ENCODE data around the gene NRCAM. TPM values are rescaled to one million over a fixed set of nuclear protein-coding genes. Genes with fewer than 3 reads are reported as not detected.
A peak's percentile ranks its signal among the peaks of the same experiment; 100 is the strongest.

NRCAM gene
- total and polyA plus RNA-seq, 2 of the 8 experiments (the other 6 are each of a cell fraction or from before 2014, with no cell fraction given): 2.7 to 3.8 TPM

DNA sequence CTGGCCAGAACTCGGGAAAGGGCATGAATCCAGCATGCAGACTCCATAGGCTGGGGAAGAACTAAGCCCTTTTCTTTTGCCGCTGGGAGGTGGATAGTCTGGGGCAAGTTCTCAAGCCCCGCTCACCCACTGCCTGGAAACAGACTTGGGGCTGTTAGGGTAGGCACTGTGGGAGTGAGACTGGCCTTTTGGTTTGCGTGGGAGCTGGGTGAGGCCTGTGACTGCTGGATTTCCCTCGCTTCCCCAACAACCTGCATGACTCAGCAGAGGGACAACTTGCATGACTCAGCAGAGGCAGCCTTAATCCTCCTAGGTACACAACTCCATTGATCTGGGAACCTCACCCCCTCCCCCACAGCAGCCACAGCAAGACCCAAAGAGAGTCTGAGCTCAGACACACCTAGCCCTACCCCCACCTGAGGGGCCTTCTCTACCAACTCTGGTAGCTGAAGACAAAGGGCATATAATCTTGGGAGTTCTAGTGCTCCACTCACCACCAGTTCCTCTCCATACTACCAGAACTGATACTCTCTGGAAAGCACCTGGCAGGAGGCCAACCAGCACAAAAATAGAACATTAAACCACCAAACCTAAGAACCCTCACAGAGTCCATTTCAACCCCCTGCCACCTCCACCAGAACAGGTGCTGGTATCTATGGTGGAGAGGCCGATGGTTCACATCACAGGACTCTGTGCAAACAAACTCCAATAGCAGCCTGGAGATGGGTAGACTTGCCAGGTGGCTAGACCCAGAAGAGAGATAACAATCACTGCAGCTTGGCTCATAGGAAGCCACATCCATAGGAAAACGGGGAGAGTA, 244.6 kb downstream of the NRCAM start:
- no peak overlapping the region for H3K23ac ChIP-seq (ENCODE audit: insufficient read length)
- H3K27ac ChIP-seq (ENCODE audit: low read depth, low read length): no peak overlapping the region
- H3K9ac ChIP-seq (replicated peaks in 1 of 4; ENCODE audit: extremely low read depth in 1 of 4, low read depth in 3 of 4, low read length in 3 of 4): no peak overlapping the region
- no peaks in the 10 kb centered on the region for H3K36me3 ChIP-seq (ENCODE audit: control insufficient read depth in 2 of 4, insufficient read depth in 4 of 4, low read length in 3 of 4)
- H3K27me3 ChIP-seq (replicated peaks in 1 of 4; ENCODE audit: control insufficient read depth in 3 of 4, extremely low read depth in 1 of 4, insufficient read depth in 3 of 4, low read length in 3 of 4): no peaks in the 10 kb centered on the region
- H3K4me2 ChIP-seq (ENCODE audit: insufficient read depth in 1 of 2, low read depth in 2 of 2, low read length in 2 of 2): no peak overlapping the region
- DNase-seq (ENCODE audit: low read depth in 1 of 2, low spot score in 2 of 2) (no peak), FAIRE-seq (no peak)
- ChIA-PET POLR2A (ENCODE audit: partially characterized antibody) (interaction anchor here (1.0 kb wide), 1 partner anchor 11 kb away, joined by 3 read pairs; no protein-coding TSS in a partner anchor), CTCF (ENCODE audit: partially characterized antibody) (interaction anchor here (0.8 to 1.5 kb wide), 3 partner anchors 11 to 266 kb away, joined by 3 to 4 read pairs (median 4); no protein-coding TSS in a partner anchor)
- no peak overlapping the region for H2BK5ac ChIP-seq (ENCODE audit: low read depth, low read length)
- no peaks in the 10 kb centered on the region for H3K79me2 ChIP-seq (ENCODE audit: control insufficient read depth in 1 of 2, insufficient read depth in 2 of 2, low read length in 2 of 2)
- no peaks in the 10 kb centered on the region for H4K20me1 ChIP-seq (replicated peaks in 1 of 2; ENCODE audit: control insufficient read depth in 1 of 2, insufficient read depth in 2 of 2, low read length in 2 of 2)
- H3K4me1 ChIP-seq (replicated peaks in 1 of 4; ENCODE audit: control insufficient read depth in 3 of 4, insufficient read depth in 4 of 4, low read length in 3 of 4): no peaks in the 10 kb centered on the region
- peak overlapping the region; percentile 39; the same call in 1 of the 2 replicates for H2BK12ac ChIP-seq (ENCODE audit: low read depth, low read length)
- no peak overlapping the region for H4K8ac ChIP-seq (ENCODE audit: extremely low read depth, insufficient read depth, low read length)
- no peak overlapping the region for H3K4ac ChIP-seq (replicated peaks; ENCODE audit: insufficient read length, low read depth, low read length)
- H2AFZ ChIP-seq (ENCODE audit: low read length): no peak overlapping the region
- no peak overlapping the region for H3K18ac ChIP-seq (ENCODE audit: extremely low read depth, low read length)
- no peak overlapping the region for H4K91ac ChIP-seq (replicated peaks; ENCODE audit: insufficient read length, low read length)
- H3K79me1 ChIP-seq (ENCODE audit: low read depth, low read length): no peaks in the 10 kb centered on the region
- H3K23me2 ChIP-seq (ENCODE audit: low read depth, low read length): no peaks in the 10 kb centered on the region
- no peak overlapping the region for H3K4me3 ChIP-seq (ENCODE audit: extremely low read depth in 1 of 4, insufficient read depth in 2 of 4, low read depth in 3 of 4, low read length in 4 of 4)
- no peak overlapping the region for H4K5ac ChIP-seq (ENCODE audit: insufficient read length, low read depth, low read length)
- TF ChIP-seq ZNF274 (IDR thresholded peaks at IDR 0.05; ENCODE audit: borderline replicate concordance, extremely low read depth, low read length) (no peak), MAFK (IDR thresholded peaks at IDR 0.05; ENCODE audit: low read depth, low read length) (peak; percentile 93), BACH1 (IDR thresholded peaks at IDR 0.05; ENCODE audit: low read length) (peak; percentile 99)
- H2BK120ac ChIP-seq (replicated peaks; ENCODE audit: low read depth, low read length): no peak overlapping the region
- H3K56ac ChIP-seq (replicated peaks; ENCODE audit: insufficient read length, low read depth, low read length): no peak overlapping the region
- no peak overlapping the region for H2BK20ac ChIP-seq (ENCODE audit: low read length)
- H3K14ac ChIP-seq (ENCODE audit: insufficient read length): no peak overlapping the region
- H2BK15ac ChIP-seq (ENCODE audit: low read length): no peak overlapping the region
- H2AK5ac ChIP-seq (ENCODE audit: low read depth, low read length): no peak overlapping the region
- peaks cover 0 to 6% of the 10 kb centered on the region in 2 experiments; a peak in 3 of 4 replicates for H3K9me3 ChIP-seq (ENCODE audit: insufficient read depth in 2 of 2, low read depth in 1 of 2, low read length in 1 of 2)
- 92% methylated on average over 7 of the region's 7 CpGs; no CpG with 5 or more reads in 1 of the 2 experiments for WGBS, 2 experiments (ENCODE audit: extremely low coverage in 1 of 2, insufficient coverage in 1 of 2, insufficient read length in 1 of 2, insufficient replicate concordance in 2 of 2, low coverage in 1 of 2, low lambda C conversion rate in 2 of 2, missing lambda C conversion rate in 1 of 2)

All from H1 (cell line).